GM12891 (cell line): ENCODE measurements around the gene CHSY1.

Source experiments
- POLR2A ChIP-seq: IDR thresholded peaks from 2 replicates; pipeline ENCODE4 v1.6.1; 2011; ENCODE audit warnings: low read depth, low read length, control low read depth
- POLR2AphosphoS5 ChIP-seq: IDR thresholded peaks from 2 replicates; pipeline ENCODE4 v1.6.1; 2011; ENCODE audit warnings: low read depth, low read length, control low read depth
- TAF1 ChIP-seq: IDR thresholded peaks from 2 replicates; pipeline ENCODE4 v1.6.1; 2011; ENCODE audit warnings: low read depth, low read length, control low read depth

GRCh38 chr15:101237251-101237650 lies 14.6 kb downstream of the CHSY1 start:
- TF ChIP-seq POLR2AphosphoS5 (no peak), POLR2A (no peak), TAF1 (no peak)
